ENCODE data around the gene SOX4. TPM values are rescaled to one million over a fixed set of nuclear protein-coding genes. Genes with fewer than 3 reads are reported as not detected.

Gene SOX4
- total and polyA plus RNA-seq, 2 experiments from 2014 or later, result 164 to 235 TPM

DNA sequence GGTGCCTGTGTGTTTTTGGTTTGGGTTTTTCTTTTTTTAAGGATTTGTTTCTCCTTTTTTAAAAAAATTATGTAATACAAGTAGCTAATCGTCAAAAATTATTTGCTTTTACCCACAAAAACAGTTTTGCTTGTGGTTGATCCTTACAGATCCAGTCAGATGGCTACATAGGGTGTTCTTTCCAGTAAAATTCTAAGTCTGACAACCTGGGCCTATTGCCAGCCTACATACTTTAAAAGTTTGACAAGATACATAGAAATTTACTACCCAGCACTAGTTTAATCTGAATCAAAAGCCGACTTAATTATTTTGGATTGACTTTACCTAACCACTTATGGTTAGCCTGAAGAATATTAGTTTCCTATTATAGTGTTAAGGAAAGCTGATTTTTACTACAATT is 2.1 kb upstream of the SOX4 start (continued):
- no peak for TF ChIP-seq POLR2AphosphoS5 (IDR thresholded peaks at IDR 0.05; ENCODE audit: low read depth)
- no peak for TF ChIP-seq NANOG (IDR thresholded peaks at IDR 0.05; ENCODE audit: borderline replicate concordance)
- TF ChIP-seq, protein P1, sequence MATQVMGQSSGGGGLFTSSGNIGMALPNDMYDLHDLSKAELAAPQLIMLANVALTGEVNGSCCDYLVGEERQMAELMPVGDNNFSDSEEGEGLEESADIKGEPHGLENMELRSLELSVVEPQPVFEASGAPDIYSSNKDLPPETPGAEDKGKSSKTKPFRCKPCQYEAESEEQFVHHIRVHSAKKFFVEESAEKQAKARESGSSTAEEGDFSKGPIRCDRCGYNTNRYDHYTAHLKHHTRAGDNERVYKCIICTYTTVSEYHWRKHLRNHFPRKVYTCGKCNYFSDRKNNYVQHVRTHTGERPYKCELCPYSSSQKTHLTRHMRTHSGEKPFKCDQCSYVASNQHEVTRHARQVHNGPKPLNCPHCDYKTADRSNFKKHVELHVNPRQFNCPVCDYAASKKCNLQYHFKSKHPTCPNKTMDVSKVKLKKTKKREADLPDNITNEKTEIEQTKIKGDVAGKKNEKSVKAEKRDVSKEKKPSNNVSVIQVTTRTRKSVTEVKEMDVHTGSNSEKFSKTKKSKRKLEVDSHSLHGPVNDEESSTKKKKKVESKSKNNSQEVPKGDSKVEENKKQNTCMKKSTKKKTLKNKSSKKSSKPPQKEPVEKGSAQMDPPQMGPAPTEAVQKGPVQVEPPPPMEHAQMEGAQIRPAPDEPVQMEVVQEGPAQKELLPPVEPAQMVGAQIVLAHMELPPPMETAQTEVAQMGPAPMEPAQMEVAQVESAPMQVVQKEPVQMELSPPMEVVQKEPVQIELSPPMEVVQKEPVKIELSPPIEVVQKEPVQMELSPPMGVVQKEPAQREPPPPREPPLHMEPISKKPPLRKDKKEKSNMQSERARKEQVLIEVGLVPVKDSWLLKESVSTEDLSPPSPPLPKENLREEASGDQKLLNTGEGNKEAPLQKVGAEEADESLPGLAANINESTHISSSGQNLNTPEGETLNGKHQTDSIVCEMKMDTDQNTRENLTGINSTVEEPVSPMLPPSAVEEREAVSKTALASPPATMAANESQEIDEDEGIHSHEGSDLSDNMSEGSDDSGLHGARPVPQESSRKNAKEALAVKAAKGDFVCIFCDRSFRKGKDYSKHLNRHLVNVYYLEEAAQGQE (IDR thresholded peaks at IDR 0.05; ENCODE audit: unreplicated experiment), result no peak

- Mint-ChIP-seq H3K9me3 (peaks cover 15% of the 10 kb centered on the region), H3K27ac (no peak overlapping the region), H3K4me3 (no peak overlapping the region), H3K36me3 (ENCODE audit: low read depth) (peaks cover 30% of the 10 kb centered on the region), H3K27me3 (ENCODE audit: insufficient read depth, low read depth, poor library complexity) (peaks cover 28% of the 10 kb centered on the region), H3K4me1 (peaks cover 12% of the 10 kb centered on the region)
- peak overlapping the region; percentile 75 for H3K4me3 ChIP-seq
- H4K20me1 ChIP-seq (replicated peaks; ENCODE audit: insufficient read depth), result peaks cover 10% of the 10 kb centered on the region; the same call in 1 of the 2 replicates
- H3K27ac ChIP-seq (ENCODE audit: low read depth), result 0 out of 2 replicates have a peak overlapping the region, but pooled peaks have one; percentile 0
- H3K36me3 ChIP-seq (ENCODE audit: insufficient read depth), result peaks cover 8% of the 10 kb centered on the region; the same call in 1 of the 2 replicates
- peaks cover 12% of the 10 kb centered on the region for H3K4me1 ChIP-seq (ENCODE audit: insufficient read depth)
- DNase-seq (ENCODE audit: low spot score), result no peak
- peaks cover 8% of the 10 kb centered on the region for H3K27me3 ChIP-seq (ENCODE audit: insufficient read depth)
- ATAC-seq, result no peak
- no peak overlapping the region for H2AFZ ChIP-seq
- H3F3A ChIP-seq (replicated peaks; ENCODE audit: low read depth), result peaks cover 10% of the 10 kb centered on the region
- no peaks in the 10 kb centered on the region for H3K9me2 ChIP-seq (ENCODE audit: insufficient read depth)
- H3K4me2 ChIP-seq, result peak overlapping the region; percentile 51
- H3K79me2 ChIP-seq (replicated peaks; ENCODE audit: insufficient read depth), result peaks cover 48% of the 10 kb centered on the region
- TF ChIP-seq, protein P2, sequence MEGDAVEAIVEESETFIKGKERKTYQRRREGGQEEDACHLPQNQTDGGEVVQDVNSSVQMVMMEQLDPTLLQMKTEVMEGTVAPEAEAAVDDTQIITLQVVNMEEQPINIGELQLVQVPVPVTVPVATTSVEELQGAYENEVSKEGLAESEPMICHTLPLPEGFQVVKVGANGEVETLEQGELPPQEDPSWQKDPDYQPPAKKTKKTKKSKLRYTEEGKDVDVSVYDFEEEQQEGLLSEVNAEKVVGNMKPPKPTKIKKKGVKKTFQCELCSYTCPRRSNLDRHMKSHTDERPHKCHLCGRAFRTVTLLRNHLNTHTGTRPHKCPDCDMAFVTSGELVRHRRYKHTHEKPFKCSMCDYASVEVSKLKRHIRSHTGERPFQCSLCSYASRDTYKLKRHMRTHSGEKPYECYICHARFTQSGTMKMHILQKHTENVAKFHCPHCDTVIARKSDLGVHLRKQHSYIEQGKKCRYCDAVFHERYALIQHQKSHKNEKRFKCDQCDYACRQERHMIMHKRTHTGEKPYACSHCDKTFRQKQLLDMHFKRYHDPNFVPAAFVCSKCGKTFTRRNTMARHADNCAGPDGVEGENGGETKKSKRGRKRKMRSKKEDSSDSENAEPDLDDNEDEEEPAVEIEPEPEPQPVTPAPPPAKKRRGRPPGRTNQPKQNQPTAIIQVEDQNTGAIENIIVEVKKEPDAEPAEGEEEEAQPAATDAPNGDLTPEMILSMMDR (conservative IDR thresholded peaks at IDR 0.05; ENCODE audit: low read depth in 2 of 2), result no peak
- TF ChIP-seq, protein P1 (IDR thresholded peaks at IDR 0.05; ENCODE audit: unreplicated experiment), result no peak
- TF ChIP-seq NANOG (IDR thresholded peaks at IDR 0.05; ENCODE audit: borderline replicate concordance), result no peak
- no peak for TF ChIP-seq CREB1 (CRISPR knock-in tag; IDR thresholded peaks at IDR 0.05; ENCODE audit: low read depth)
- no peak for TF ChIP-seq EZH2phosphoT487 (IDR thresholded peaks at IDR 0.05; ENCODE audit: unreplicated experiment)
- TF ChIP-seq ZNF462 (CRISPR knock-in tag; IDR thresholded peaks at IDR 0.05), result no peak
- TF ChIP-seq ZNF331 (CRISPR knock-in tag; IDR thresholded peaks at IDR 0.05; ENCODE audit: low read depth), result no peak
- TF ChIP-seq EZH2 (IDR thresholded peaks at IDR 0.05; ENCODE audit: low read depth, unreplicated experiment), result no peak
- TF ChIP-seq POLR2AphosphoS5 (IDR thresholded peaks at IDR 0.05; ENCODE audit: low read depth), result no peak
These were observed 598 bp upstream of the SOX4 start for GRCh38 chr6:21592953-21593352.

All from GM23338 (cell line).